ENCODE results near the gene HSD3B7.

- TF ChIP-seq CTCF (conservative IDR thresholded peaks at IDR 0.05; ENCODE audit: low read depth, low read length): no peak
- TF ChIP-seq EZH2 (IDR thresholded peaks at IDR 0.05; ENCODE audit: borderline replicate concordance, low read depth, low read length, poor library complexity, severe bottlenecking): no peak
These were observed 17.9 kb downstream of the HSD3B7 start for GRCh38 chr16:31002862-31003341.
